Stimulated activated effector memory CD8-positive, alpha-beta T cell treated with anti-CD3 and anti-CD28 coated beads, Interleukin-12 subunit alpha, Interleukin-12 subunit beta, amount 100 ng/mL, for 72 hours (primary cell): ENCODE results near the gene RPS3A.

Experiments
- ATAC-seq: fragments of 150-1000 bp; cut with Tn5 transposase; 2 replicates; pipeline ENCODE4 v1.10.0; 2021
- DNase-seq, 2 donors: peaks; one replicate each; pipeline ENCODE4 v3.0.0; 2021 to 2022; ENCODE audit warnings: low spot score in 2 of 2
- H3K27ac Mint-ChIP-seq: one replicate; pipeline ENCODE4 v1.8.0; 2022; ENCODE audit warnings: mild to moderate bottlenecking, mixed read lengths
- H3K36me3 Mint-ChIP-seq: one replicate; pipeline ENCODE4 v1.8.0; 2022; ENCODE audit warnings: mild to moderate bottlenecking, mixed read lengths
- H3K4me1 Mint-ChIP-seq: one replicate; pipeline ENCODE4 v1.8.0; 2022; ENCODE audit warnings: mixed read lengths
- H3K4me3 Mint-ChIP-seq: one replicate; pipeline ENCODE4 v1.8.0; 2022; ENCODE audit warnings: mild to moderate bottlenecking, mixed read lengths
- H3K9me3 Mint-ChIP-seq: one replicate; pipeline ENCODE4 v1.8.0; 2022; ENCODE audit warnings: mixed read lengths

RPS3A gene

DNA sequence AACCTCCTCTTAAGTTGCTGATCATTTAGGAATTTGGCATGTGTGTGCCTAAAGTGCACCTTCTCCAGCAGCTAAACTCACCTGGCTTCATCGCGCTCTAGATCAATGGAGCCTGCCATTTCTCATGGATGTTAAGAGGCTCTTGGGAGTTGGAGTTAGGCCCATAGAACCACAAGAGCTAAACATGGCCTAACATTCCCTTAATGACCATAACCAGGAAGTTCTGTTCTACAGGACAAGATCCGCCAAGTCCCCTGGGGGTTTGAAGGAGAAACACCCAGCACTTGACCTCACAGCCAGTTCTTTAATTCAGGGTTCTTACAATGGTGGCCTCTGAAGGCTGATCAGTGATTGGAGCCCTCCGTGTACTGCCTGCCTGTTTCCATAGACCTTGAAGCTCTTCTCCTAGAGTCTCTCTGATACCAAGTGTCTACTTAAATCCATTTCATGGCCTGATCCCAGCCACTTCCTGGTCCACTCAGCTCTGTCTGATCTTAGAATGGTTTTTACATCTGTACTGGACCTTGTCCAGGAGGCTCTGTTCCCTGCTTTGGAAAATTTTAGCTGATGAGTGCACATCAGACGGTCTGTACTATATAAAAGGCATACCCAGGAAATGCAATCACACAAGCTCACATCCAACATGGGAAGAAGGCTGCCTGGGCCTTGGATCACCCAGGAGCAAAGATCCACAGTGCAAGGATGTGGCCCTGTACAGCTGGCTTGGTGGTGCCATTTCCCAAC lies 45.1 kb downstream of the RPS3A start:
- no peak for DNase-seq
- no peaks in the 10 kb centered on the region for H3K4me1 Mint-ChIP-seq
- H3K27ac Mint-ChIP-seq, result no peak overlapping the region
- H3K36me3 Mint-ChIP-seq, result no peaks in the 10 kb centered on the region
- H3K4me3 Mint-ChIP-seq, result no peak overlapping the region
- peak; percentile 16 for ATAC-seq
- H3K9me3 Mint-ChIP-seq, result no peaks in the 10 kb centered on the region

GRCh38 chr4:151147000-151147399 lies 47.6 kb downstream of the RPS3A start:
- DNase-seq, result no peak

DNA sequence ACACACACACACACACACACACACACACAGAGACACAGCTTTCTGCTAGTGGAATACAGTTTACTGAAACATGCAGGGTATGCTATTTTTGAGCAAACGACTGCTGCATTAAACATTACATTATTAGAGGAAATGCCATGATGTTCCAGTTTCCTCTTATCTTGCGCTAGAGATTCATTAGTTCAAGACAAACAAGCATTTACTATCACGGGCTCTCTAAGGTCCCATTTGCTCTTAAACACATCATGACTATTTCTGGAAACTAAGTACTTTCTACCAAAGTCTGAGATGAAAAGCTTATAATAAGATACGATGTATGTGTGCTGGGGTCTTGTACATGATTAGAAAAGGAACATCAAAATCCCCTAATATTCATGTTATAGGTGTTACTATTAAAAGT lies 48.8 kb downstream of the RPS3A start:
- no peak overlapping the region for H3K27ac Mint-ChIP-seq
- DNase-seq (no peak), ATAC-seq (no peak)
- no peak overlapping the region for H3K4me3 Mint-ChIP-seq
- H3K4me1 Mint-ChIP-seq, result no peaks in the 10 kb centered on the region
- no peaks in the 10 kb centered on the region for H3K36me3 Mint-ChIP-seq
- no peaks in the 10 kb centered on the region for H3K9me3 Mint-ChIP-seq

More at GRCh38 chr4:151147000-151147399, 47.6 kb downstream of the RPS3A start:
- Mint-ChIP-seq H3K4me1 (no peaks in the 10 kb centered on the region), H3K36me3 (no peaks in the 10 kb centered on the region), H3K4me3 (no peak overlapping the region), H3K9me3 (no peaks in the 10 kb centered on the region), H3K27ac (no peak overlapping the region)
- no peak for ATAC-seq

DNA sequence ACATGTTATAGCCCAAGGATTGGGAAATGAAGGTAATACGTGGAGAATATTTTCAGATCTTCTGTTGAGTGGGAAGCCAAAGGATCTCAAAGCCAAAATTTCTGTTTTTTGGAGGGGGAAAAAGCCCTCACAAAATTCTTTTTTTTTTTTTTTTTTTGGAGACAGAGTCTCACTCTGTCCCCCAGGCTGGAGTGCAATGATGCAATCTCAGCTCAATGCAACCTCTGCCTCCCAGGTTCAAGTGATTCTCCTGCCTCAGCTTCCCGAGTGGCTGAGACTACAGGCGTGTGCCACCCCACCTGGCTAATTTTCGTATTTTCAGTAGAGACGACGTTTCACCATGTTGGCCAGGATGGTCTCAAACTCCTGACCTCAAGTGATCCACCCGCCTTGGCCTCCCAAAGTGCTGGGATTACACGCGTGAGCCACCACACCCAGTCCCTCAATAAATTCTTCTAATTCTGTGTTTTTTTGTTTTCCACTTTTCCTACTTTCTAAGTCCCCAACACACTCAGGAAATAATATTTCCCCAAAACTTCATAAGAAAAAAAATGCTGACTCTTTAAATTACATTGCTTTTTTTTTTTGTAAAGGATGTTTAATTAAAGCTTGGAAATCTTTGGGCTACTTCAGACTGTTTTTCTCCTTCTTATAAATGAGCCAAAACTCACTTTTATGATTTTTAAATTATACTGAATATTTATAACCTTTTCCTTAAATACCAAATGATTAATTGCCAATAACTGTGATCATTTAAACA lies 51.6 kb downstream of the RPS3A start:
- no peak for DNase-seq

GRCh38 chr4:151152028-151152427 lies 52.6 kb downstream of the RPS3A start:
- H3K9me3 Mint-ChIP-seq, result no peaks in the 10 kb centered on the region
- no peak for ATAC-seq
- H3K27ac Mint-ChIP-seq, result no peak overlapping the region
- no peaks in the 10 kb centered on the region for H3K4me1 Mint-ChIP-seq
- H3K36me3 Mint-ChIP-seq, result no peaks in the 10 kb centered on the region
- DNase-seq, result no peak
- H3K4me3 Mint-ChIP-seq, result no peak overlapping the region

More for the DNA sequence above, 51.6 kb downstream of the RPS3A start:
- ATAC-seq, result no peak
- Mint-ChIP-seq H3K27ac (no peak overlapping the region), H3K4me1 (no peaks in the 10 kb centered on the region), H3K9me3 (no peaks in the 10 kb centered on the region), H3K36me3 (no peaks in the 10 kb centered on the region), H3K4me3 (no peak overlapping the region)

- Mint-ChIP-seq H3K4me3 (no peak overlapping the region), H3K4me1 (no peaks in the 10 kb centered on the region), H3K9me3 (no peaks in the 10 kb centered on the region), H3K36me3 (no peaks in the 10 kb centered on the region), H3K27ac (no peak overlapping the region)
- ATAC-seq (no peak), DNase-seq (no peak)
These were observed 54.2 kb downstream of the RPS3A start for GRCh38 chr4:151153585-151153984.
